ENCODE results near the gene ZPBP2. TPM values are rescaled to one million over a fixed set of nuclear protein-coding genes. Genes with fewer than 3 reads are reported as not detected.

ZPBP2 gene
- polyA plus RNA-seq, 1 donor (not counting 4 experiments of a cell fraction or from before 2014, with no cell fraction given): not detected

- FAIRE-seq: no peak
- Histone ChIP-seq H3K27ac (ENCODE audit: control insufficient read depth, insufficient read depth, low read length) (no peak overlapping the region), H3K4me1 (ENCODE audit: control insufficient read depth, extremely low read depth, insufficient read depth, low read length) (no peaks in the 10 kb centered on the region)
Observed at GRCh38 chr17:39867084-39867879, 720 bp upstream of the ZPBP2 start.

GRCh38 chr17:39868554-39868942 is 546 bp downstream of the ZPBP2 start:
- TF ChIP-seq CTCF (optimal IDR thresholded peaks at IDR 0.05 in 1 of 3, IDR thresholded peaks at IDR 0.05 in 1 of 3, conservative IDR thresholded peaks at IDR 0.05 in 1 of 3; ENCODE audit: extremely low read depth in 1 of 3, insufficient read depth in 2 of 3, low read length in 3 of 3) (no peak), EZH2 (IDR thresholded peaks at IDR 0.05; ENCODE audit: low read length) (no peak)
- Histone ChIP-seq H3K9ac (ENCODE audit: control insufficient read depth, extremely low read depth, insufficient read depth, low read length) (no peak overlapping the region), H3K4me1 (ENCODE audit: control insufficient read depth, extremely low read depth, insufficient read depth, low read length) (no peaks in the 10 kb centered on the region), H3K79me2 (ENCODE audit: control insufficient read depth, insufficient read depth, low read length) (no peaks in the 10 kb centered on the region), H3K4me2 (ENCODE audit: control insufficient read depth, extremely low read depth, insufficient read depth, low read depth, low read length) (no peak overlapping the region), H3K36me3 (ENCODE audit: control insufficient read depth in 2 of 2, extremely low read depth in 1 of 2, insufficient read depth in 2 of 2, low read length in 2 of 2) (no peaks in the 10 kb centered on the region), H2AFZ (ENCODE audit: control insufficient read depth, low read length) (no peak overlapping the region), H3K27me3 (ENCODE audit: control insufficient read depth, extremely low read depth, insufficient read depth, low read length) (peaks cover 44% of the 10 kb centered on the region), H3K4me3 (ENCODE audit: control insufficient read depth in 2 of 3, extremely low read depth in 1 of 3, insufficient read depth in 2 of 3, low read depth in 1 of 3, low read length in 3 of 3) (no peak overlapping the region), H3K9me3 (ENCODE audit: control insufficient read depth, low read depth, low read length) (no peaks in the 10 kb centered on the region), H4K20me1 (ENCODE audit: control insufficient read depth, extremely low read depth, insufficient read depth, low read length) (no peaks in the 10 kb centered on the region), H3K27ac (ENCODE audit: control insufficient read depth, insufficient read depth, low read length) (no peak overlapping the region), H3K9me1 (ENCODE audit: control insufficient read depth, extremely low read depth, insufficient read depth, low read length) (no peaks in the 10 kb centered on the region)
- dilution Hi-C loops (cut with MboI; ENCODE audit: extremely low pct_ligation_motif_present, low sequenced_read_pairs): no loop called here
- DNase-seq (ENCODE audit: low read depth, low spot score) (no peak), FAIRE-seq (no peak)

More at GRCh38 chr17:39867084-39867879, 720 bp upstream of the ZPBP2 start:
- H3K36me3 ChIP-seq (ENCODE audit: control insufficient read depth in 2 of 2, extremely low read depth in 1 of 2, insufficient read depth in 2 of 2, low read length in 2 of 2): no peaks in the 10 kb centered on the region
- no peak for TF ChIP-seq CTCF (optimal IDR thresholded peaks at IDR 0.05 in 1 of 3, IDR thresholded peaks at IDR 0.05 in 1 of 3, conservative IDR thresholded peaks at IDR 0.05 in 1 of 3; ENCODE audit: extremely low read depth in 1 of 3, insufficient read depth in 2 of 3, low read length in 3 of 3)
- TF ChIP-seq EZH2 (IDR thresholded peaks at IDR 0.05; ENCODE audit: low read length): no peak
- no peak overlapping the region for H3K4me3 ChIP-seq (ENCODE audit: control insufficient read depth in 2 of 3, extremely low read depth in 1 of 3, insufficient read depth in 2 of 3, low read depth in 1 of 3, low read length in 3 of 3)
- no peak overlapping the region for H2AFZ ChIP-seq (ENCODE audit: control insufficient read depth, low read length)
- dilution Hi-C loops (cut with MboI; ENCODE audit: extremely low pct_ligation_motif_present, low sequenced_read_pairs): no loop called here
- no peaks in the 10 kb centered on the region for H3K9me1 ChIP-seq (ENCODE audit: control insufficient read depth, extremely low read depth, insufficient read depth, low read length)
- no peaks in the 10 kb centered on the region for H3K9me3 ChIP-seq (ENCODE audit: control insufficient read depth, low read depth, low read length)
- H3K27me3 ChIP-seq (ENCODE audit: control insufficient read depth, extremely low read depth, insufficient read depth, low read length): peaks cover 54% of the 10 kb centered on the region
- H3K4me2 ChIP-seq (ENCODE audit: control insufficient read depth, extremely low read depth, insufficient read depth, low read depth, low read length): no peak overlapping the region
- no peaks in the 10 kb centered on the region for H3K79me2 ChIP-seq (ENCODE audit: control insufficient read depth, insufficient read depth, low read length)
- H4K20me1 ChIP-seq (ENCODE audit: control insufficient read depth, extremely low read depth, insufficient read depth, low read length): no peaks in the 10 kb centered on the region
- no peak overlapping the region for H3K9ac ChIP-seq (ENCODE audit: control insufficient read depth, extremely low read depth, insufficient read depth, low read length)
- DNase-seq (ENCODE audit: low read depth, low spot score): no peak

Measured in keratinocyte (primary cell).